Progenitor cell of endocrine pancreas (in vitro differentiated cells): ENCODE measurements around the gene CTDSPL. TPM values are rescaled to one million over a fixed set of nuclear protein-coding genes. Genes with fewer than 3 reads are reported as not detected.

ENCODE experiments used
- DNase-seq: peaks from one replicate; pipeline ENCODE4 v3.0.0; 2021; ENCODE audit warnings: low spot score; ENCODE audit not compliant: unreplicated experiment
- H3K27ac Mint-ChIP-seq: 2 replicates; pipeline ENCODE4 v1.8.0; 2021; ENCODE audit warnings: mild to moderate bottlenecking, moderate library complexity, mixed read lengths
- H3K27me3 Mint-ChIP-seq: 2 replicates; pipeline ENCODE4 v1.8.0; 2021; ENCODE audit warnings: mixed read lengths
- H3K36me3 Mint-ChIP-seq: 2 replicates; pipeline ENCODE4 v1.8.0; 2022; ENCODE audit warnings: mixed read lengths; ENCODE audit not compliant: insufficient read depth
- H3K4me1 Mint-ChIP-seq: 2 replicates; pipeline ENCODE4 v1.8.0; 2021; ENCODE audit warnings: low read depth, mixed read lengths
- H3K4me3 Mint-ChIP-seq: 2 replicates; pipeline ENCODE4 v1.8.0; 2021; ENCODE audit warnings: low read depth, mild to moderate bottlenecking, moderate library complexity, mixed read lengths
- H3K9me3 Mint-ChIP-seq: 2 replicates; pipeline ENCODE4 v1.8.0; 2021; ENCODE audit warnings: low read depth, mixed read lengths
- total RNA-seq: library from RNA; stranded (reverse); gene quantifications from 2 replicates; pipeline ENCODE4 v1.2.1, GENCODE V29; 2021
- TF ChIP-seq, protein P1 (sequence below): fragments of 200-600 bp; sonication (generic); IDR thresholded peaks from one replicate; pipeline ENCODE4 v1.5.0; 2021; ENCODE audit warnings: antibody characterized with exemption, mild to moderate bottlenecking; ENCODE audit not compliant: unreplicated experiment

Gene CTDSPL
- total RNA-seq, 1 donor from 2014 or later: 53.3 TPM

DNA sequence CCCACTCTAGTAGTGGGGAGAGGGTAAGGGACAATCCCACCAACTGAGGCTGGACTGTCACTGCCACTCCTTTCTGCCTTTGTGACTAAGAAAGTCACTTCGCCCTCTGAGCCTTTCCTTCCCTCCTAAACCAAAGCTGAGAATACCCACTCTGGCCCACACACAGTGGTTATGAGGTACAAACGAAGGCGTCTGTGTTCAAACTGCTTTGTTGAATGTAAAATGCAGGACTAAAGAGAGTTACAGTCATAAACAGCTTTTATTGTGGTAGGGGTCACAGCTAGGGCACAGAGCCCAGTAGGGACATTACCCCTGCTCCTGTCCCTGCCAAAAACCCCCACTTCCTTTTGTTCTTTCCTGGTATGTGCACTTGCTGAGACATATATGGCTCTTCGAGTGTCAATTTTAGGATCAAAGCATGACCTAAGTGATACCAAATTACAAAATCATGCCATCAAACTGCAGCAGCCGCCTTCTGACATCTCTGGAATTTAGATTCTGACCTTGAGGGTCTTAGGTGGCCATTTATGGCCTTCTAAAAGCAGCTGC is 45.1 kb downstream of the CTDSPL start:
- no peak for DNase-seq
- peaks cover 5% of the 10 kb centered on the region for H3K36me3 Mint-ChIP-seq
- H3K27ac Mint-ChIP-seq: no peak overlapping the region
- peaks cover 30% of the 10 kb centered on the region for H3K4me1 Mint-ChIP-seq
- H3K4me3 Mint-ChIP-seq: no peak overlapping the region
- H3K27me3 Mint-ChIP-seq: no peaks in the 10 kb centered on the region
- no peaks in the 10 kb centered on the region for H3K9me3 Mint-ChIP-seq
- TF ChIP-seq, protein P1, sequence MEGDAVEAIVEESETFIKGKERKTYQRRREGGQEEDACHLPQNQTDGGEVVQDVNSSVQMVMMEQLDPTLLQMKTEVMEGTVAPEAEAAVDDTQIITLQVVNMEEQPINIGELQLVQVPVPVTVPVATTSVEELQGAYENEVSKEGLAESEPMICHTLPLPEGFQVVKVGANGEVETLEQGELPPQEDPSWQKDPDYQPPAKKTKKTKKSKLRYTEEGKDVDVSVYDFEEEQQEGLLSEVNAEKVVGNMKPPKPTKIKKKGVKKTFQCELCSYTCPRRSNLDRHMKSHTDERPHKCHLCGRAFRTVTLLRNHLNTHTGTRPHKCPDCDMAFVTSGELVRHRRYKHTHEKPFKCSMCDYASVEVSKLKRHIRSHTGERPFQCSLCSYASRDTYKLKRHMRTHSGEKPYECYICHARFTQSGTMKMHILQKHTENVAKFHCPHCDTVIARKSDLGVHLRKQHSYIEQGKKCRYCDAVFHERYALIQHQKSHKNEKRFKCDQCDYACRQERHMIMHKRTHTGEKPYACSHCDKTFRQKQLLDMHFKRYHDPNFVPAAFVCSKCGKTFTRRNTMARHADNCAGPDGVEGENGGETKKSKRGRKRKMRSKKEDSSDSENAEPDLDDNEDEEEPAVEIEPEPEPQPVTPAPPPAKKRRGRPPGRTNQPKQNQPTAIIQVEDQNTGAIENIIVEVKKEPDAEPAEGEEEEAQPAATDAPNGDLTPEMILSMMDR: no peak

- Mint-ChIP-seq H3K27me3 (no peaks in the 10 kb centered on the region), H3K4me3 (no peak overlapping the region), H3K9me3 (no peaks in the 10 kb centered on the region), H3K4me1 (peaks cover 30% of the 10 kb centered on the region), H3K36me3 (peaks cover 8% of the 10 kb centered on the region), H3K27ac (no peak overlapping the region)
- no peak for DNase-seq
- TF ChIP-seq, protein P1: no peak
These were observed 45.7 kb downstream of the CTDSPL start for GRCh38 chr3:37907371-37907770.

GRCh38 chr3:37907906-37908305 is 46.2 kb downstream of the CTDSPL start:
- no peak for DNase-seq
- H3K27ac Mint-ChIP-seq: no peak overlapping the region
- no peaks in the 10 kb centered on the region for H3K9me3 Mint-ChIP-seq
- no peak overlapping the region for H3K4me3 Mint-ChIP-seq
- H3K36me3 Mint-ChIP-seq: peaks cover 9% of the 10 kb centered on the region
- TF ChIP-seq, protein P1: no peak
- H3K27me3 Mint-ChIP-seq: no peaks in the 10 kb centered on the region
- H3K4me1 Mint-ChIP-seq: peaks cover 30% of the 10 kb centered on the region

- Mint-ChIP-seq H3K27me3 (no peaks in the 10 kb centered on the region), H3K4me3 (no peak overlapping the region), H3K27ac (no peak overlapping the region), H3K4me1 (peaks cover 26% of the 10 kb centered on the region), H3K36me3 (peaks cover 17% of the 10 kb centered on the region), H3K9me3 (peaks cover 7% of the 10 kb centered on the region)
- no peak for DNase-seq
- TF ChIP-seq, protein P1: no peak
These were observed 47.6 kb downstream of the CTDSPL start for GRCh38 chr3:37909067-37909911.

- Mint-ChIP-seq H3K27me3 (no peaks in the 10 kb centered on the region), H3K36me3 (peaks cover 25% of the 10 kb centered on the region), H3K27ac (no peak overlapping the region), H3K4me3 (no peak overlapping the region), H3K4me1 (peaks cover 15% of the 10 kb centered on the region), H3K9me3 (peaks cover 14% of the 10 kb centered on the region)
- TF ChIP-seq, protein P1: no peak
- DNase-seq: no peak
These were observed 49.2 kb downstream of the CTDSPL start for GRCh38 chr3:37910671-37911400.
